Subcutaneous abdominal adipose tissue (tissue), 5 donors: ENCODE data around the gene RAD51AP1.

Experiments used
- H3K27ac ChIP-seq: one replicate; pipeline ENCODE4 v1.7.0; 2013; ENCODE audit warnings: low read depth, mild to moderate bottlenecking, inconsistent platforms, low read length, moderate library complexity
- H3K27me3 ChIP-seq, 5 donors: one replicate each; pipeline ENCODE4 v1.7.0; 2013; ENCODE audit warnings: low read length in 5 of 5, inconsistent platforms in 1 of 5; ENCODE audit not compliant: control insufficient read depth in 5 of 5, insufficient read depth in 4 of 5
- H3K36me3 ChIP-seq, 5 donors: one replicate each; pipeline ENCODE4 v1.7.0; 2013; ENCODE audit warnings: low read length in 5 of 5; ENCODE audit not compliant: control insufficient read depth in 5 of 5, insufficient read depth in 5 of 5
- H3K4me1 ChIP-seq, 5 donors: one replicate each; pipeline ENCODE4 v1.7.0; 2013; ENCODE audit warnings: low read length in 5 of 5, mild to moderate bottlenecking in 3 of 5, moderate library complexity in 1 of 5; ENCODE audit not compliant: control insufficient read depth in 5 of 5, insufficient read depth in 5 of 5
- H3K4me3 ChIP-seq, 5 donors: one replicate each; pipeline ENCODE4 v1.7.0; 2013; ENCODE audit warnings: low read length in 5 of 5, low read depth in 1 of 5
- H3K9ac ChIP-seq, 5 donors: one replicate each; pipeline ENCODE4 v1.7.0; 2013; ENCODE audit warnings: low read length in 5 of 5, mild to moderate bottlenecking in 4 of 5, moderate library complexity in 3 of 5
- H3K9me3 ChIP-seq, 5 donors: one replicate each; pipeline ENCODE4 v1.7.0; 2013; ENCODE audit warnings: low read length in 5 of 5; ENCODE audit not compliant: control insufficient read depth in 5 of 5
- donor health status: healthy.
- donor health status: healthy.
- donor health status: healthy.
- donor health status: healthy.
- donor health status: healthy.

The RAD51AP1 gene

DNA sequence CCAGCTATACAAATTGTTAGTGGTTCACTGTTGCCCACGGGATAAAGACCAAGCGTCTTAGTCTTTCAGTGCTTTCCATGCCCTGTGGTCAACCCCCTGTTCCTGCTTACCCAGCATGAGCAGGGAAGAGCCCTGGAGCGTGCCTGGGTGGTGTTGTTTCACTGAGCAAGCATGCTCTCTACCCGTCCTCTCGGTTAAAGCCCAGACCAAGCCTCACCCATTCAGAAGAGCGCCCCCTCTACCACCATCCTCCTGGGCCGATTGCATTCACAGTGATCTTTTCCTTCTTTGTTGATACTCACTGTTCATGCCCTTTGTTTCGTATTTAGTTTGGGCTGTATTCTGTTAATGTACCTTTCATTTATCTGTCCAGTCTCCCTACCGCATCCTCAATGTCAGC, 48.4 kb downstream of the RAD51AP1 start:
- Histone ChIP-seq H3K27ac (no peak overlapping the region), H3K4me1 (no peaks in the 10 kb centered on the region)

DNA sequence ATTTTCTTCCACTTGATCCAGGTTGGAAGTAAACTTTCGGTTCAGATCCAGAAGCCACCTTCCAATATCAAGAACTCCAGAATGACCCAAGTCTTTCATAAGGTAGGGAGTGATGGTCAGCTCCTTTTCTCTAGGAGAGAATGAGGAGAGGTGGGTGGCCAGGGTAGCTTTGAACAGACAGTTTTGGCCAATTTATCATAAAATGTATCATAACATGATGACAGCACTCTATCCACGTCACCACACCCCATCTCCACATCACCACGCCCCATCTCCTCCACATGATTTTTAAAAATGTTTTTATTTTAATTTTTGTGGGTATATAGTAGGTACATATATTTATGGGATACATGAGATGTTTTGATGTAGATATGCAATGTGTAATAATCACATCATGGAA, 50.2 kb downstream of the RAD51AP1 start:
- Histone ChIP-seq H3K27me3 (peaks cover 0 to 4% (median 2%) of the 10 kb centered on the region in 5 donors), H3K9ac (no peak overlapping the region), H3K4me1 (no peaks in the 10 kb centered on the region), H3K36me3 (no peaks in the 10 kb centered on the region), H3K27ac (no peak overlapping the region), H3K9me3 (peaks cover 0 to 4% (median 0%) of the 10 kb centered on the region in 5 donors), H3K4me3 (no peak overlapping the region)

More for the DNA sequence above, 48.4 kb downstream of the RAD51AP1 start:
- Histone ChIP-seq H3K27me3 (peaks cover 0 to 4% (median 2%) of the 10 kb centered on the region in 5 donors), H3K36me3 (no peaks in the 10 kb centered on the region), H3K9ac (no peak overlapping the region), H3K4me3 (no peak overlapping the region), H3K9me3 (peaks cover 0 to 4% (median 0%) of the 10 kb centered on the region in 5 donors)

DNA sequence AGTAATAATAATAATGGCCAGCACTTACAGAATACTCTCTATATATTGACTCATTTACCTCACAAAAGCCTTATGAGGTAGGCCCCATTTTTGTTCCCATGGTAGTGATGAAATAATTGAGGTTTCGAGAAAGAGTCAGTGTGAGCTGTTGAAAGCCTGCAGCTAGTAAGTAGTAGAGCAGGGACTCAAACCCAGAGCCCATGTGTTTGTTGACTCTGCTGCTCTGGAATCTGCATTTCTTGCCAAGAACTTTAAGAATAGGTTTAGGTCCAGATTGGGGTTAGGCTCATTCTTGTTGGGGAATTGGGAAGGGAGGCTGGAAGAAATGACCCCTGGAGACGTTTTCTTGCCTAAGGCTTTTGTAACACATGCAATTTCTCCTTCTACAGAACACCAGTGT, 51.3 kb downstream of the RAD51AP1 start:
- Histone ChIP-seq H3K27me3 (peaks cover 0 to 4% (median 2%) of the 10 kb centered on the region in 5 donors), H3K27ac (no peak overlapping the region), H3K9ac (no peak overlapping the region), H3K4me3 (no peak overlapping the region), H3K36me3 (no peaks in the 10 kb centered on the region), H3K4me1 (no peaks in the 10 kb centered on the region), H3K9me3 (peaks cover 0 to 4% (median 0%) of the 10 kb centered on the region in 5 donors)

DNA sequence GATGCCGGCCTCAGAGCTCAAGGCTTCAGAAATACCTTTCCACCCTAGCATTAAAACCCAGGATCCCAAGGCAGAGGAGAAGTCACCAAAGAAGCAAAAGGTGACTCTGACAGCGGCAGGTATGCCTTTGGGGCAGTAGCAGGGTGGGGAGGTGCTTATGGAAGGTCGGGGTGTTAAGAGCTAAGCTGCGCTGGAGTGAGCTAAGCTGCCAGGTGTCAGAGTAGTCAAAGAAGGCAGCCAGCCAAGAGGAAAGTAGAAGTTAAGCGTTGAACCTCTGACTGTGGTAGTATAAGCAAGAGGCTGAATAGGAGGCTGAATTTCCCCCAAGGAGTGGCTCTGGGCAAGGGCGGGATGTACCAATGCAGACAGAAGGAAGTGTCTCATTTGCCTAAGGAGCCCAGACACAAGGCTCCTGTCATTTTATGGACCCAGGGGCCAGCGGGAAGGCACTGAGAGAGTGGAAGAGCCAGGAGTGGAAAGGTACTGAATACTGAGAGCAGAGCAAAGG, 52.5 kb downstream of the RAD51AP1 start:
- H3K4me1 ChIP-seq, result no peaks in the 10 kb centered on the region
- peaks cover 0 to 4% (median 2%) of the 10 kb centered on the region in 5 donors for H3K27me3 ChIP-seq
- peaks cover 0 to 4% (median 0%) of the 10 kb centered on the region in 5 donors for H3K9me3 ChIP-seq
- no peak overlapping the region for H3K27ac ChIP-seq
- no peak overlapping the region for H3K4me3 ChIP-seq
- no peaks in the 10 kb centered on the region for H3K36me3 ChIP-seq
- H3K9ac ChIP-seq, result no peak overlapping the region

DNA sequence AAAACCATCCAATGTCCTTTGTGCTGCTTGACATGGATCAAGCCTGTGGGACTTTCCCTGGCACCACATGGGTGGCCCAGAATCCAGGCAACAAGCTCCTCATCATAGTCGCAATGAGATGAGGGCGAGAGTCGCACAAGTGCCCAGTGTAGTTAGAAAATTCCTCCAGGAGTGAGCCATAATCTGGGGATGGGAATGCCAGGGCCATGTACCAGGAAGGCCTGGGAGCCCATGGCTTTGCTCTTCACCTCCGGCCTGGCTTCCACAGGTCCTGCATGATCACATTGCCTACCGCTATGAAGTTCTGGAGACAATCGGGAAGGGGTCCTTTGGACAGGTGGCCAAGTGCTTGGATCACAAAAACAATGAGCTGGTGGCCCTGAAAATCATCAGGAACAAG, 57.2 kb downstream of the RAD51AP1 start:
- no peaks in the 10 kb centered on the region for H3K9me3 ChIP-seq
- no peak overlapping the region for H3K4me3 ChIP-seq
- H3K36me3 ChIP-seq, result no peaks in the 10 kb centered on the region
- no peak overlapping the region for H3K27ac ChIP-seq
- H3K9ac ChIP-seq, result no peak overlapping the region
- H3K27me3 ChIP-seq, result peaks cover 0 to 2% (median 0%) of the 10 kb centered on the region in 5 donors
- no peaks in the 10 kb centered on the region for H3K4me1 ChIP-seq

DNA sequence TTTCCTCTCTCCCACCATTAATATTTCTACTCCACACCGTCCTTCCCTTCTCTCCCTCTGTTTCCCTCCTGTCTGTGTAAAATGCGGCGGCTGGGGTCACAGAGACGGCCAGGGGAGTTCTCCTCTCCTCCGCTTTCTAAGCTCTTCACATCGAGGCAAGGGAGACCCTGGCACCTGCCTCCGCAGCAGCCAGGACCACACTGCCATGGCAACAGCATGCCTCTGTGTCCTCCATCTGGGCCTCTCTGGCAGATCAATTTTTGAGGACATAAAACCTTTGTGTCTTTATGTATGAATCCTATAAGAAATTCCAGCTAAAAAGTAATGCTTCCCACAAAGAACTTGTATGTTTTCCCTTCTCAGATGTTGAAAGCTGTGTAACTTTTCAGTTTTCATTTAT, 64.7 kb downstream of the RAD51AP1 start:
- H3K4me3 ChIP-seq, result no peak overlapping the region
- no peak overlapping the region for H3K27ac ChIP-seq
- H3K9me3 ChIP-seq, result no peaks in the 10 kb centered on the region
- H3K36me3 ChIP-seq, result no peaks in the 10 kb centered on the region
- no peak overlapping the region for H3K9ac ChIP-seq
- H3K4me1 ChIP-seq, result peaks cover 0 to 9% (median 6%) of the 10 kb centered on the region in 5 donors
- no peaks in the 10 kb centered on the region for H3K27me3 ChIP-seq

DNA sequence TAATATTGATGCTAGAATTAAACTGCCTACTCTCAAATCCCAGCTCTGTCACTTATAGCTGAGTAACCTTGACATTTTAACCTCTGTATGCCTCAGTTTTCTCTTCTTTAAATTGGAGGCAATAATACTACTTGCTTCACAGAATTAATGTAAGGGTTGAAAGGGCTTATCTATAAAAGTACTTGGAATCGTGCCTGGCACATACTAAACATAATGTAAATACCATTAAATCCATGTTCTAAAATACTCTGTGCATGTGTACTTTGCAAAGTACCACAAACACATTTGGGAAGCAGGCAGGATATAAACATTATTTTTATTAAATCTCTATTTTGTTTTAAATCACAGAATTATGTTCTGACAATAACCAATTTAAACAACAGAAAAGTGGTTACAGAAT, 65.3 kb downstream of the RAD51AP1 start:
- Histone ChIP-seq H3K9ac (no peak overlapping the region), H3K27me3 (no peaks in the 10 kb centered on the region), H3K36me3 (no peaks in the 10 kb centered on the region), H3K9me3 (no peaks in the 10 kb centered on the region), H3K27ac (no peak overlapping the region), H3K4me1 (peaks cover 0 to 9% (median 6%) of the 10 kb centered on the region in 5 donors), H3K4me3 (no peak overlapping the region)

DNA sequence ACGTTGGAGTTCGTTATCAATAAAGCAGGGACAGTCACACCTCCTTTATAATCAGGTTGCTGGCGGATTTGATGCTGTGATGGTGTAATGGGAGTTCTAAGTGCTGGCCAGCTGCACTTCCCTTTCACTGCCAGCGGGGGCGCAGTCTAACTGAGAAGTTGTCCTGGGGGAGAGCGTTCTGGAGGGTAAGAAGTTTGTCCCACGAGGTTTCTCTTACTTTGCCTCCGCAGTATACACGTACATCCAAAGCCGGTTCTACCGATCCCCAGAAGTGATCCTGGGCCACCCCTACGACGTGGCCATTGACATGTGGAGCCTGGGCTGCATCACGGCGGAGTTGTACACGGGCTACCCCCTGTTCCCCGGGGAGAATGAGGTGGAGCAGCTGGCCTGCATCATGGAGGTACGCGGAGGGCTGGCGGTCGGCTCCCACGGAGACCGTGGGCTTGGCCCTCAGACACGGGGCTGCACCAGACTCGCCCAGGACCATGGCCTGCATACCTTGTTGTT, 66.0 kb downstream of the RAD51AP1 start:
- H3K4me3 ChIP-seq, result peak overlapping the region; percentile 92 to 99 (median 96)
- peaks cover 0 to 9% (median 6%) of the 10 kb centered on the region in 5 donors for H3K4me1 ChIP-seq
- H3K36me3 ChIP-seq, result no peaks in the 10 kb centered on the region
- no peaks in the 10 kb centered on the region for H3K9me3 ChIP-seq
- H3K9ac ChIP-seq, result peak overlapping the region; percentile 65 to 95 (median 89)
- no peaks in the 10 kb centered on the region for H3K27me3 ChIP-seq
- peak overlapping the region; percentile 52 for H3K27ac ChIP-seq

DNA sequence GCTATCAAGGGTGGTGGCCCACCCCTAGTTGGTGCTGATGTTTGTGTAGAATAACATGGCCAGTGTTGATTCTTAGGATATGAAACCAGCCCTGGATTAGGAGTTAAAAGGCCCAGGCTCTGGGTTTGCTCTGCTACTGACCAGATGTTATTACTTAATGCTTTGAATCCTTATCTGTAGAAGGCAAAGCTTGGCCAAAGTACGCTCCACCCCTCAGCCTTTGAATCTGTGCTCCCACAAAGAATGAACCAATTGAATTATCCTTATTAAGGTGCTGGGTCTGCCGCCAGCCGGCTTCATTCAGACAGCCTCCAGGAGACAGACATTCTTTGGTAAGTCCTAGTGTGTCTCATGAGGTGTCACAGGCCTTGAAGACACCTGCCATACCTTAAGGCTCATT, 68.4 kb downstream of the RAD51AP1 start:
- H3K4me1 ChIP-seq, result peaks cover 0 to 9% (median 6%) of the 10 kb centered on the region in 5 donors
- H3K27ac ChIP-seq, result no peak overlapping the region
- no peaks in the 10 kb centered on the region for H3K9me3 ChIP-seq
- H3K9ac ChIP-seq, result no peak overlapping the region
- H3K4me3 ChIP-seq, result no peak overlapping the region
- no peaks in the 10 kb centered on the region for H3K27me3 ChIP-seq
- H3K36me3 ChIP-seq, result peaks cover 10 to 17% (median 14%) of the 10 kb centered on the region in 5 donors

DNA sequence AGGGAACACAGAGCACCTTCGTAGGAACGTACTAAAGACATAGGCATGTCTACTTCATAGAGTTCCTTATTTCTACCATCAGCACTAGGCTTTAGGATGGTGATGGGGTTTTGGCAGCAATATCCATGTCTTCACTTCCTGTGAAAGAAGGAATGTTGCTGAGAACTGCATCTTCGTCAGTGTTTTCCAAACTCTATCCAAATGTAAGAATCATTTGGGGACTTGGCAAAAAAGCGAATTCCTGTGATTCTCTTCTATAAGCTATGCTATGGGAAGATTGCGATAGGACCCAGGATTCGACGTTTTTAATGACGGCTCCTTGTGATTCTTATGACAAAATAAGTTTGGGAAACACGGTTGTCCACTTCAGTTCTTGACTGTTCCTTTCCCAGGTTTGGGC, 70.4 kb downstream of the RAD51AP1 start:
- no peaks in the 10 kb centered on the region for H3K9me3 ChIP-seq
- no peak overlapping the region for H3K27ac ChIP-seq

More for the DNA sequence above, 70.4 kb downstream of the RAD51AP1 start:
- H3K27me3 ChIP-seq, result no peaks in the 10 kb centered on the region
- H3K9ac ChIP-seq, result no peak overlapping the region
- H3K4me1 ChIP-seq, result peaks cover 0 to 9% (median 6%) of the 10 kb centered on the region in 5 donors
- peaks cover 18 to 35% (median 29%) of the 10 kb centered on the region in 5 donors for H3K36me3 ChIP-seq
- H3K4me3 ChIP-seq, result no peak overlapping the region
